ENCODE data around the gene ZDHHC5. TPM values are rescaled to one million over a fixed set of nuclear protein-coding genes. Genes with fewer than 3 reads are reported as not detected.

ZDHHC5 gene
- total RNA-seq, 1 experiment from 2014 or later: 65.2 TPM

DNA sequence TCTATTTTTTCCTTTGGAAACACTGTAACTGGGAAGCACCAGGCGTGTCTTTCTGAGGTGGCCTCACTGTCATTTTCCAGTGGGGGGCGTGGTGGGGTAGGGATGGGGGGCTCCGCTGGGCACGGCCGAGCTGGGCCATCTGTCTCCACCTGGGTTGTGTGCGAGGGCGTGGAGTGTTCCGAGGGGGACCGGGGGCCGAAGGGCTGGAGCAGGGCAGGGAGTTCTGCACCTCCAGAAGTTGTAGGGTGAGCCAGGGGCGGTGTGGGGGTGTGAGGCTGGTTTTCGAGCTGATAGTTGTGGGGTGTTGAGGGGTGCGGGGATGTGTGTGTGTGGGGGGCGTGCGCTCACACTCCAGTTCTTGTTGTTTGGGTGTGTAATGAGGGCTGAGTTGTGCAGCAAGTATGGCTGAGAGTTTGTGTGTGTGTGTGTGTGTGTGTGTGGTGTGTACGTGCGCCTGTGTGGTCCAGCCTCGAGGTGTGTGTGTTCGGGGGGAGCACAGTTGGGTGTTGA is 29.0 kb upstream of the ZDHHC5 start:
- no peak overlapping the region for H3K23ac ChIP-seq (ENCODE audit: insufficient read length, low read depth, low read length)
- no peak for TF ChIP-seq CTCF (conservative IDR thresholded peaks at IDR 0.05)
- Mint-ChIP-seq H3K36me3 (ENCODE audit: insufficient read depth in 1 of 3, low read depth in 3 of 3) (peaks cover 33 to 51% (median 45%) of the 10 kb centered on the region in 3 experiments), H3K4me1 (peaks cover 48 to 57% of the 10 kb centered on the region in 2 experiments), H3K27ac (peak overlapping the region; percentile 98 to 100 (median 100)), H3K4me3 (peak overlapping the region; percentile 94 to 100), H3K27me3 (ENCODE audit: low read depth) (peaks cover 9% of the 10 kb centered on the region), H3K9me3 (peaks cover 6 to 10% of the 10 kb centered on the region in 2 experiments; a peak in 4 of 5 replicates)
- H4K91ac ChIP-seq (ENCODE audit: insufficient read length, low read depth, low read length): peak overlapping the region; percentile 99
- peak overlapping the region; percentile 99 for H3K9ac ChIP-seq (ENCODE audit: extremely low read depth, insufficient read length, low read length)
- H3K56ac ChIP-seq (ENCODE audit: insufficient read length, low read depth, low read length): peak overlapping the region; percentile 54
- no peak overlapping the region for H2BK15ac ChIP-seq (ENCODE audit: low read depth, low read length)
- peak overlapping the region; percentile 96 for H2BK120ac ChIP-seq (ENCODE audit: low read depth, low read length, poor library complexity, severe bottlenecking)
- peak overlapping the region; percentile 99 for H2BK5ac ChIP-seq (ENCODE audit: insufficient read length, low read length)
- H2AK5ac ChIP-seq (ENCODE audit: insufficient read length, low read length): peak overlapping the region; percentile 98
- peak overlapping the region; percentile 62 for H3T11ph ChIP-seq (ENCODE audit: low read length)
- WGBS (ENCODE audit: extremely low coverage, insufficient read length, low lambda C conversion rate): no CpG with 5 or more reads among the region's 19 CpGs
- H3K27me3 ChIP-seq (ENCODE audit: insufficient read depth, low read length): no peaks in the 10 kb centered on the region
- H3K9me3 ChIP-seq (ENCODE audit: control insufficient read depth, low read depth, low read length): no peaks in the 10 kb centered on the region
- H3K4me2 ChIP-seq (ENCODE audit: insufficient read depth, insufficient read length, low read length): peak overlapping the region; percentile 59
- peak overlapping the region; percentile 99 for H3K14ac ChIP-seq (ENCODE audit: insufficient read depth, low read length)
- DNase-seq: no peak
- peaks cover 7% of the 10 kb centered on the region; the same call in 1 of the 2 replicates for H3K79me2 ChIP-seq (ENCODE audit: insufficient read depth, low read length)
- peaks cover 9% of the 10 kb centered on the region; the same call in 1 of the 2 replicates for H3K4me1 ChIP-seq (ENCODE audit: insufficient read depth, low read length)
- H4K8ac ChIP-seq (replicated peaks; ENCODE audit: insufficient read length, low read depth, low read length): no peak overlapping the region
- H2BK12ac ChIP-seq (ENCODE audit: insufficient read length, low read depth, low read length): no peak overlapping the region
- H3K79me1 ChIP-seq (ENCODE audit: insufficient read depth, low read depth, low read length, poor library complexity, severe bottlenecking): no peaks in the 10 kb centered on the region
- peak overlapping the region; percentile 98 for H4K5ac ChIP-seq (ENCODE audit: insufficient read length, low read depth, low read length)
- H3K23me2 ChIP-seq (ENCODE audit: insufficient read length, low read depth, low read length, poor library complexity, severe bottlenecking): peaks cover 11% of the 10 kb centered on the region
- H4K20me1 ChIP-seq (ENCODE audit: control insufficient read depth, insufficient read depth, insufficient read length): peaks cover 2% of the 10 kb centered on the region
- peak overlapping the region; percentile 95; the same call in 1 of the 2 replicates for H3K4ac ChIP-seq (ENCODE audit: low read depth, low read length)
- no peak overlapping the region for H2AFZ ChIP-seq (ENCODE audit: low read length)
- H3K18ac ChIP-seq (ENCODE audit: insufficient read length, low read depth, low read length): peak overlapping the region; percentile 100
- peak overlapping the region; percentile 85 for H3K27ac ChIP-seq (ENCODE audit: insufficient read length, low read depth, low read length)
- H2BK20ac ChIP-seq (ENCODE audit: low read depth, low read length, poor library complexity, severe bottlenecking): no peak overlapping the region

Measured in H9 (cell line).